Activated CD4-positive, alpha-beta T cell treated with anti-CD3 and anti-CD28 coated beads, Interleukin-10, Interleukin-2, amounts not matched to agents 100 ng/mL and 50 ng/mL, durations not matched to agents 16 hours and 8 hours (primary cell): ENCODE results near the gene TMEM218.
A peak's percentile ranks its signal among the peaks of the same experiment; 100 is the strongest.
"Not testable (repeated sequence)": the region's sequence is repeated elsewhere in the genome, so short reads cannot be mapped to it uniquely, and the experiment has no call there.

ENCODE experiments used
- DNase-seq: peaks from one replicate; pipeline ENCODE4 v3.0.0-alpha.2; 2020

The TMEM218 gene

GRCh38 chr11:125073616-125074483 lies 37.6 kb downstream of the TMEM218 start:
- DNase-seq, result no peak

GRCh38 chr11:125072961-125073590 lies 38.4 kb downstream of the TMEM218 start:
- DNase-seq, result no peak

DNA sequence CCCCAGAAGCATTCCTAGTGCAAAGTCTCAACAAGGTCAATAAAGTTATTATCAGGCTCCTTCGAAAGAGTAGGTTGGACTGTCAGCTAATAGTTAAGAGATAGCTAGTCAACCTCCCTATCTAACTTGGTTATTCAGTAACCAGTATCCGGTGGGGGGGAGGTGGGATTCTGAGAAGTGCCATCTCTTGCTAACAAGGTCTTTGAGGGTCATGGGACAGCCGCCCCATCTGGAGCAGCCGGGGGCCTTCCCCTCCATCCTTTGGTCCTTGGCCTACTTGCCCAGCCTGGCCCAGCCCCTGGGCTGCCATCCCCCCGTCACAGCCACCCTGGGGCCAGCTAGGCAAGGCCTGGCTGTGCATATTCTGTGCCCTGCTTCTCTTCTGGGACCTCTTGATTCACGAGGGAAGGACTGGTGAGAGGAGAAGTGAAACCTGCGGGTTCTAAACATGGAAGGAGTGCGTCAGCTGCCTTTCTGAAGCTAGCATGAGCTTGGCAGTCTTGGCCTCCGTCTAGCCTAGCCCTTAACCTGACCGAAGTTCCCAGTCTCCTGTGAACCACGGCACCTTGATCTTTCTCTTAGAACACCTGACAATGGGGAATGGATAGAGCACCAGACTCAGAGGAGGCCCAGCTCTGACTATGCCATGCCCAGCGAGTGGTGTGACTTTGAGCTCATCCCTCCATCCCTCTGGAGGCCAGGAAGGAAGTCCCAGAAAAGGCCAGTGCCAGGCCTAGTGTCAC lies 39.0 kb downstream of the TMEM218 start:
- no peak for DNase-seq

GRCh38 chr11:125071846-125072217 lies 39.6 kb downstream of the TMEM218 start:
- DNase-seq, result no peak

- no peak for DNase-seq
Measured at GRCh38 chr11:125071435-125071834, 40.0 kb downstream of the TMEM218 start.

DNA sequence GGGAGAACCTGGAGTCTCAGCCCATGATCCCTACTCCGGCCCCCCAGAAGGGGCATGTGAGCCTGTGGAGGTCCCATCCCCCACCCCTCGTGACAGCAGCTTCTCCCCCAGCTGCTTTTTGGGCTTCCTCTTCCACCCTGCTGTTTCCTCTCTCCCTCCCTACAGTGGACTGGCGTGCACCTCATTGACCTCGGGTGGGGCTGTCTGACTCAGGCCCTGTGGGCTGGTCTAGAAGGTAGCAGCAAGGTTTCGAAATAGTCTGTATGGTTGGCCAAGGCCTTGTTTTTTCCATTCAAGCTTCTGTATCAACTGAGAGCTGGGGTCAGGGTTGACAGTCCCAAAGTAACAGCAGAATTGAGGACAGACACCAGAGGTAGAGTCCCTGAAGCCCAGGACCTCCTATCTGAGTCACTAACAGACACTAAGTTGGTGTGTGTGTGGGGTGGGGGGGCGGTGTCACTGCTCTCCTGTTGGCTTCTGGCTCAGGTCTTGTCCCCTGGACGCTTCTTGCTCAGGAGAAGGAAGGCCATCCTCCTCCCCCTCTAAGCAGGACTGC lies 40.6 kb downstream of the TMEM218 start:
- peak; percentile 35 for DNase-seq

GRCh38 chr11:125069796-125070195 lies 41.6 kb downstream of the TMEM218 start:
- DNase-seq, result no peak

GRCh38 chr11:125069008-125069407 lies 42.4 kb downstream of the TMEM218 start:
- no peak for DNase-seq

DNA sequence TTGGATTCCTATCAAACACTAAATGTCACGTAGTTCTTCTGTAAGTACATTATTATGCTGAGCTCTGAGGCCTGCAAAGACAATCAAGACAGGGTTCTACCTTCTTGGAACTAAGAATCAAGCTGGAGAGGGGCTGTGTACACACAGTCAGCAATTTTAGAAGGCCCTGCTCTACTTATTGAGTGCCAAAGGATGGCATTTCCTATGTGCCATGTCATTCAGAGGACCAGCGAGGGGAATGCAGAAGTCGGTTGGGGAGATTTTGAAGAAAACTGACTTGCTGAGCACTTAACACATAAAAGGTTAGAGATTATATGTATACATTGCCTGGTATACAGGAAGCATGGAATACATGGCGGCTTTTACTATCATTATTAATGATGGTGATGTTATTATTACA lies 43.1 kb downstream of the TMEM218 start:
- DNase-seq, result no peak

DNA sequence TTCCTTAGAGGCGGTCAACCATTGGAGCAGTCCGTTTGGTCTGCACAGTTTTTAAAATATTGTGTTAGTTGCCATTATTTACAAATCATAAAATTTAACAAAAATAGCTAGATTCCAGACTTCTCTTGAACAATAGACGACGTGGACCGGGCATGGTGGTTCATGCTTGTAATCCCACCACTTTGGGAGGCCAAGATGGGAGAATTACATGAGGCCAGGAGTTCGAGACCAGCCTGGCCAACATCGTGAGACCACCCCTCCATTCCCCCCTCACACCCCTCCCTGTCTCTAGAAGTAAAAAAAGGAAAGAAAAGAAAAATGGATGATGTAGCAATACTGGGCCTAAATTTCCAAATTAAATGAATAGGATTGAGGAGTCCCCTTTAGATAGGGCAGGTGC lies 47.4 kb downstream of the TMEM218 start:
- DNase-seq, result no peak

DNA sequence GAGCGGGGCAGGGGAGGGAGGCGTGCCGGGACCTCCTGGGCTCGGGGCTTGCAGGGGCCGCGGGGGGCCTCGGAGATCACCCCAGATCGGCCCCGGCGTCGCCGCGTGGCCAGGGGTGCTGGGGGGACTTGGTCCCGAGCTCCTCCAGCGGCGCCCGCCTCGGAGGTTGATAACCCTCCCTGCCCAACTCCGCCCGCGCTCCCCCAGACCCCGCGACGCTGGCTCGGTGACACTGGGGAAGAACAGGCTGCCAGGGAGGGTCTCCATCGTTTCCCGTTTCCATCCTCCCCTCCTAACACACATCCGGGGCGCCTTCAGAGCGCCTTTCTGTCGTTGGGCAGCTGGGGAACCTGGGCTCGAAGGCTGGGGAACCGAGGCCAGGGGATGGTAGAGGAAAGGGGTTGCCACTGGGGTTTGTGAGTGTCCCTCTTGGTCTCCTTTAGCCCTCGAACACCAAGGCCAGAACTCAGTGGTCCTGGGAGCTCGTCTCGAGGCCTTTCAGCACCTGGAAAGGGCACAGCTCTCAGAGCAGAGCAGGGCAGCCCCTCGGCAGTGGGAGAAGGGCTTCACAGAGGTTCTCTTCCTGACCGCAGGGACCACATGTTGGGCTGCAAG lies 47.9 kb downstream of the TMEM218 start:
- no peak for DNase-seq

- peak; percentile 73 for DNase-seq
Measured at GRCh38 chr11:125062931-125063428, 48.4 kb downstream of the TMEM218 start, which contains the start of gene SLC37A2. Gene SLC37A2, plus strand, starts transcription at chr11:125063305. Its CDS starts 63 bp downstream, at chr11:125063368.

DNA sequence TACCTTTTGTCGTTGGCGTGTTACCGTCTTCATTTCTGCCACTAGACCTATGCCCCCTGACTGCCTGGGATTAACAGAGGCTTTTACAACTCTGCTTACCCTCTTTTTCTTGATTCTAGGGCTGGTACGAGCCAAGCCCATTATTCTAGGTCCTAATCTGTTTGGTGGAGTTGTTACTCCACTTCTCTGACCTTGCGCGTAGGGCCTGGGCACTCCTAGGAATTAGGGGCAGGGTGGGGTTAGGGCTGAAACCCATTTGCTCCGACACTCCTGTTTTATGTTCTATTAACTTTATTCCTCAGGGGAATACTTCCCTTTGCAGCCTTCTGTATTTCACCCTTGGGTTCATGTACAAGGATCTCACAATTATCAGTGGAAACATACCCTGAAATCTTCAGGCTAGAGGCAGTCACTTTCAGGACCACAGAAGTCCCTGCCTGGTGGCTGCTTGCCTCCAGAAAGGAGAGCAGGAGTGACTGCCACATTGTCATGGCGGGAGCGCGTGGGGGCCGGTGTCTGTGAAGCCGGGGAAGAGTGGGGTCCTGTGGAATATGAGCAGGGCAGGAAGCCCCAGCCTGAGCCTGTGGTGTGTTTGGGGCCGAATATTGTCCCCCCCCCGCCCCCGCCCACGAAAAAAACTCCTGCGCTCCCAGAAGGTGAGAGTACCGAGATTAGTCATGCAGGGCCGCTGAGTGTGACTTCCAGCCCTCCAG lies 49.1 kb downstream of the TMEM218 start:
- DNase-seq, result no peak

DNA sequence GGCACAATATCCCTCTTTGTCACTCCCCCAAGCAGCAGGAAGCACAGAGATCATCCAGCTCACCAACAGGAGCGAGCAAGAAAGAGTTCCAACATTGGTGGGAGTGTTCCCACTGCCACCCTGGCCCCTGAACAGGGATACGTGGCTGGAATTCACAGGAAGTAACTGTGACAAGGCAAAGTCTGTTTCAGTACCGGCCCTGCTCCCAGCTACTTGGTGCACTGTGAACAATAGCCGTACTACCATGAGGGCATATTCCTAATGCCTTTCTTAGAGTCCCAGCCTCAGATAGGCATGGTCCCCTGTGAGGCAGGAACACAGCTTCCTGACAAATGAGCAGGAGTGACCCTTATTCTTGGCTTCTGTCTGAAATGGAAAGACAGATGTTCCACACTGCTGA lies 50.1 kb downstream of the TMEM218 start:
- no peak for DNase-seq

GRCh38 chr11:125057693-125058016 lies 53.8 kb downstream of the TMEM218 start:
- DNase-seq, result no peak

- no peak for DNase-seq
Measured at GRCh38 chr11:125056931-125057692, 54.3 kb downstream of the TMEM218 start.

GRCh38 chr11:125056111-125056510 lies 55.3 kb downstream of the TMEM218 start:
- not testable (repeated sequence) for DNase-seq

GRCh38 chr11:125055107-125055715 lies 56.2 kb downstream of the TMEM218 start:
- DNase-seq, result no peak

DNA sequence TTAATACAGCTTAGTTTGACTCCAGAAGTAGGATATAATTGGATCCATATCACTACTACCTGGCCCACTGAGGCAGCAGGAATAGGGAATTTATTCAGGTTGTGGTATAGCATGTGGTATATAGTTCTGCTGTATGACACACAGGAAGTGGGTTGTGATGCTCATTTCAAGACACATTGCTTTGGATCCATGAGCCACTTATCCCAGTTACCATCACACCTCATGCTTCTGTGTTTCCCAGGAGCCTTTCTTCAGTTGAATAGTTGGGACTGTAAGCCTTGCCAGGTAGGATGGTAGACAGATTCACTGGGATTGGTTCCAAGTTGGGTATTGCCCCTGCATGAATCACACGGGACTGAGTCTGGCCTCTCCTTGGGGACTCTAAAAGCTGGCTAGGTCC lies 58.3 kb downstream of the TMEM218 start:
- DNase-seq, result peak; percentile 15

DNA sequence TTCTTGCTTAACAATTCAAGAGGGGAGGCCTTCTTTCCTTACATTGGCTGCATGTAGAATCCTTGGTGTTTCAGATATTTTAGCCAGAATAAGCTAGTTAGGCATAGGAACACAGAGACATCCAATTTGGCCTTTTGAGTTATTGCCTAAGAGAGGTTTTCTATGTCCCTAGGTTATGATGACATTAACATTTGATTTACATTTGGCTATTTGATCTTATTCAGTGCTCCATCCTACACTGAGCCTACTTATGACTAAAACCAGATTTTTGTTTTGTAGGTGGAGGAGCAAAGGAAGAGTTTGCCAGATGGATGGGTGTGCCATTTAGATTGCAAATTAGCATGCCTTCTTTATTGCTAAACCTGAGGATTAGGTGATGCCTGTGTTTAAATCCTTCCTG lies 59.4 kb downstream of the TMEM218 start:
- no peak for DNase-seq
